ENCODE results near the gene ELK3. TPM values are rescaled to one million over a fixed set of nuclear protein-coding genes. Genes with fewer than 3 reads are reported as not detected.

Gene ELK3
- total RNA-seq, 1 donor, result 24.6 TPM

- TF ChIP-seq CTCF (IDR thresholded peaks at IDR 0.05; ENCODE audit: insufficient read depth, low read depth, low read length), result no peak
These were observed 14.8 kb downstream of the ELK3 start for GRCh38 chr12:96208801-96209549.

GRCh38 chr12:96210376-96211055 is 16.3 kb downstream of the ELK3 start:
- no peak overlapping the region for H3K4me3 ChIP-seq (ENCODE audit: low read depth, low read length)
- DNase-seq (ENCODE audit: low read depth), result no peak
- TF ChIP-seq CTCF (IDR thresholded peaks at IDR 0.05; ENCODE audit: insufficient read depth, low read depth, low read length), result no peak

More at GRCh38 chr12:96208801-96209549, 14.8 kb downstream of the ELK3 start:
- no peak for DNase-seq (ENCODE audit: low read depth)
- no peak overlapping the region for H3K4me3 ChIP-seq (ENCODE audit: low read depth, low read length)

DNA sequence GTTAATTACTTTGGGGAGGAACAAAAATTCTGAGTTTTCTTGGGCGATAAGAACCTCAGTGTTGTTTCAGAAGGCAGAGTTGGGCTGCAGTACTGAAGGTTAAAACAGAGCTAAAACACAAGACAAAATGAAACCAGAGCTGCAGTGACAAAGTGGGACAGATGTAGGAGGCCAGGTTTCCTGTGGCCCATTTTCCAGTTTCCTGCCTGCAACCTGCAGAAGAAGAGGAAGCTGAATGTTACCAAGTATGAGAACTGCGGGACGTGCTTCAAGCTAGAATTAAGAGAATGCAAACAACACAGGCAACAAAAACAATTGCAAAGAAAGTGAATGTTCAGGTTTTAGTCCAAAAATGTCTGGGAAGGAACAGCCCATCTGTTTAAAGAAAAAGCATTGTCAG is 17.8 kb downstream of the ELK3 start:
- H3K4me3 ChIP-seq (ENCODE audit: low read depth, low read length), result no peak overlapping the region
- no peak for TF ChIP-seq CTCF (IDR thresholded peaks at IDR 0.05; ENCODE audit: insufficient read depth, low read depth, low read length)
- DNase-seq (ENCODE audit: low read depth), result peak; percentile 50

DNA sequence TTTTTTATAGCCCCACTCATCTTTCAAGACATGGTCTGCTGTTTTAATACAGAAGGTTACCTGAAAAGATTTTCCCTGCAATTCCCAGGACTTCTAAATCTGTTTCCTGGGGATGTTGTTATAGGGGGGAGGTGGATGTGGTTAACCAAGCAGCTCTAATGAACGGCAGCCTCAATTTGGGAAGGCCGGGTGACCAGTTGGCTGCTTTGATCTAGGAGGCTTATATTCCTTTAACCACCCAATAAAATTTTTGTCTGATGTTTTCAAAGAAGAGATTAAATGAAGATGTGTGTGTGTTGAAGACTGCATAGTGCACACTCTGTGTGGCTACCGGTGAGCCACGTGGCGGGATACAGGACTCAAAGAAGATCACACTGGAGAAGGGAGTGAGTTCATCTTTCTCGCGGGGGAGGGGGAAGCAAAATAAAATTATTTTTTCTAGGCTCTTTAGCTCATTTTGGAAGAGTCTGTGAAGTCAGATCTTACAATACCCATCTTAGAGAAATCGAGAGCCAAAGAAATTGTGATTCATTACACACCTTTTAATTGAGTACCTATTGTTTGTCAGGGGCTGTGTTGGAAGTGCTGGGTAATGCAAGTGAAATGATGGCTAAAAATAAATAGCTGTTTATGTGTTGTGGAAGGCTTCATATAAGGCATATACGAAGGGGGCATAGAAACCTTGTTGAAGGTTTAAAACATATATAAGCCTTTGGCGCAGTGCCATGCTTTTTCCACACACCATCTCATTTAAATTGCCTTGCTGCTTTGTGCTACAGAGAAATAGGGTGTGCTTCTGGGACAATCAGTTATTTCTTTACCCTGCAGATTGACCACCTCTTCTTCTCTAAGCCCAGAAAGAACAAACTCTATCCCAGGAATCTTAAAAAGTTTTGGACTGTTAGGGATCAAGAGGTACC is 18.5 kb downstream of the ELK3 start:
- no peak overlapping the region for H3K4me3 ChIP-seq (ENCODE audit: low read depth, low read length)
- no peak for TF ChIP-seq CTCF (IDR thresholded peaks at IDR 0.05; ENCODE audit: insufficient read depth, low read depth, low read length)
- no peak for DNase-seq (ENCODE audit: low read depth)

GRCh38 chr12:96213869-96214268 is 19.7 kb downstream of the ELK3 start:
- no peak for TF ChIP-seq CTCF (IDR thresholded peaks at IDR 0.05; ENCODE audit: insufficient read depth, low read depth, low read length)
- no peak for DNase-seq (ENCODE audit: low read depth)
- no peak overlapping the region for H3K4me3 ChIP-seq (ENCODE audit: low read depth, low read length)

GRCh38 chr12:96215919-96216273 is 21.7 kb downstream of the ELK3 start:
- no peak for DNase-seq (ENCODE audit: low read depth)
- no peak overlapping the region for H3K4me3 ChIP-seq (ENCODE audit: low read depth, low read length)
- TF ChIP-seq CTCF (IDR thresholded peaks at IDR 0.05; ENCODE audit: insufficient read depth, low read depth, low read length), result no peak
